OCI-LY3 (cell line): Measurements from ENCODE around the gene BLM.
"Not testable (repeated sequence)": the region's sequence is repeated elsewhere in the genome, so short reads cannot be mapped to it uniquely, and the experiment has no call there.

Experiments used
- H2AFZ ChIP-seq: fragments of 200-600, 300-600 bp; shearing (Covaris generic); 2 replicates; pipeline ENCODE4 v1.6.0; 2014; ENCODE audit warnings: antibody characterized with exemption, low read depth, low read length
- H3K27ac ChIP-seq: fragments of 200-600, 300-600 bp; sonication (generic); 2 replicates; pipeline ENCODE4 v1.5.1; 2014; ENCODE audit warnings: mild to moderate bottlenecking, low read length, moderate library complexity, mixed read lengths
- H3K27me3 ChIP-seq: fragments of 200-600, 300-600 bp; sonication (generic); 2 replicates; pipeline ENCODE4 v1.6.1; 2014; ENCODE audit warnings: low read depth, low read length, mixed read lengths
- H3K36me3 ChIP-seq: fragments of 200-600, 300-600 bp; sonication (generic); replicated peaks from 2 replicates; pipeline ENCODE3; 2014; ENCODE audit warnings: low read depth, low read length, mixed read lengths
- H3K4me1 ChIP-seq: fragments of 300-600, 200-600 bp; sonication (generic); 2 replicates; pipeline ENCODE4 v1.6.1; 2014; ENCODE audit warnings: low read length, mixed read lengths
- H3K4me2 ChIP-seq: fragments of 200-600, 300-600 bp; sonication (generic); 2 replicates; pipeline ENCODE4 v1.6.1; 2014; ENCODE audit warnings: low read length, mixed read lengths
- H3K4me3 ChIP-seq: fragments of 300-600, 200-600 bp; sonication (generic); 2 replicates; pipeline ENCODE4 v1.5.1; 2014; ENCODE audit warnings: antibody characterized with exemption, mild to moderate bottlenecking, low read length, moderate library complexity
- H3K79me2 ChIP-seq: fragments of 300-600, 200-600 bp; shearing (Covaris generic); 2 replicates; pipeline ENCODE4 v1.6.1; 2014; ENCODE audit warnings: mild to moderate bottlenecking, low read length, mixed read lengths
- H3K9ac ChIP-seq: fragments of 300-600, 200-600 bp; shearing (Covaris generic); 2 replicates; pipeline ENCODE4 v1.6.0; 2014; ENCODE audit warnings: mild to moderate bottlenecking, low read length, moderate library complexity
- H3K9me3 ChIP-seq: fragments of 200-600, 300-600 bp; shearing (Covaris generic); 2 replicates; pipeline ENCODE4 v1.6.1; 2014; ENCODE audit warnings: low read length, mixed read lengths; ENCODE audit not compliant: insufficient read depth
- H4K20me1 ChIP-seq: fragments of 200-600, 300-600 bp; sonication (generic); 2 replicates; pipeline ENCODE4 v1.6.1; 2016; ENCODE audit warnings: low read length, mixed read lengths; ENCODE audit not compliant: insufficient read depth
- CTCF ChIP-seq: fragments of 200-600, 300-600 bp; sonication (generic); IDR thresholded peaks from 2 replicates; pipeline ENCODE4 v1.5.1; 2014; ENCODE audit warnings: antibody characterized with exemption, low read length, low read depth
- EZH2phosphoT487 ChIP-seq: fragments of 200-600 bp; shearing (Covaris generic); IDR thresholded peaks from 2 replicates; pipeline ENCODE4 v1.6.1; 2018; ENCODE audit warnings: antibody characterized with exemption, mixed run types, low read depth

Gene BLM

GRCh38 chr15:90840157-90840855 lies 123.2 kb downstream of the BLM start:
- Histone ChIP-seq H3K36me3 (no peaks in the 10 kb centered on the region), H3K9me3 (no peaks in the 10 kb centered on the region), H3K4me3 (no peak overlapping the region; the same call in 1 of the 2 replicates), H3K4me2 (0 out of 2 replicates have a peak overlapping the region, but pooled peaks have one; percentile 56), H3K27me3 (peaks cover 32% of the 10 kb centered on the region), H2AFZ (no peak overlapping the region), H3K27ac (no peak overlapping the region), H3K9ac (no peak overlapping the region), H4K20me1 (no peaks in the 10 kb centered on the region), H3K79me2 (no peaks in the 10 kb centered on the region), H3K4me1 (peaks cover 23% of the 10 kb centered on the region)
- no peak for TF ChIP-seq CTCF

DNA sequence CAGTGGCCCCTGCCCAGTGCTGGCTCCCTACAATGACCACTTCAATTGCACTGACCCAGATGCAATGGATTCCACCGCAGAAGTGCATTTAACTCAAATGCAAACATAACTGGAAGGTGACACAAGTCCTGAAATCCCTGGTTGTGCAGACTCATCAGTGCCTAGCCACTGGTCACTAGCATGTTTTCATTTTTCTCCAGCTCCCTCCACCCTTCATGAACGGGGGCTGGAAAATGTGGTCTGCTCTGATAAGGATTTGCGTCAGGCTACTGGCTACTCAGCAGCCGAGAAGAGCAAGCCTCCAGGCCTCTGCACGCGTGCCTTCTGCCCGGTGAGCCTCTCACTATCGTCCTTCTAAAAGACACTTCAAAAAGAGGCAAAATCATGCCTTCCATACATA lies 123.8 kb downstream of the BLM start:
- H3K4me3 ChIP-seq: no peak overlapping the region
- H2AFZ ChIP-seq: no peak overlapping the region
- H3K9ac ChIP-seq: no peak overlapping the region
- peaks cover 32% of the 10 kb centered on the region for H3K27me3 ChIP-seq
- H3K4me2 ChIP-seq: no peak overlapping the region
- no peaks in the 10 kb centered on the region for H3K36me3 ChIP-seq
- H3K79me2 ChIP-seq: no peaks in the 10 kb centered on the region
- no peak overlapping the region for H3K27ac ChIP-seq
- peaks cover 27% of the 10 kb centered on the region for H3K4me1 ChIP-seq
- H3K9me3 ChIP-seq: no peaks in the 10 kb centered on the region
- TF ChIP-seq EZH2phosphoT487 (no peak), CTCF (no peak)
- H4K20me1 ChIP-seq: no peaks in the 10 kb centered on the region

GRCh38 chr15:90844696-90845095 lies 127.5 kb downstream of the BLM start:
- H3K27me3 ChIP-seq: peaks cover 17% of the 10 kb centered on the region
- H3K27ac ChIP-seq: no peak overlapping the region
- no peaks in the 10 kb centered on the region for H3K79me2 ChIP-seq
- no peak overlapping the region for H2AFZ ChIP-seq
- no peak overlapping the region for H3K4me3 ChIP-seq
- H3K9me3 ChIP-seq: no peaks in the 10 kb centered on the region
- H3K4me1 ChIP-seq: peaks cover 15% of the 10 kb centered on the region
- H3K4me2 ChIP-seq: peak overlapping the region; percentile 37
- TF ChIP-seq EZH2phosphoT487 (no peak), CTCF (no peak)
- no peaks in the 10 kb centered on the region for H3K36me3 ChIP-seq
- H3K9ac ChIP-seq: no peak overlapping the region
- H4K20me1 ChIP-seq: no peaks in the 10 kb centered on the region

GRCh38 chr15:90845201-90845949 lies 128.2 kb downstream of the BLM start:
- Histone ChIP-seq H3K27me3 (peaks cover 17% of the 10 kb centered on the region), H2AFZ (peak overlapping the region; percentile 49), H3K9ac (no peak overlapping the region), H3K4me2 (peak overlapping the region; percentile 37), H3K27ac (no peak overlapping the region), H3K36me3 (no peaks in the 10 kb centered on the region), H3K4me3 (no peak overlapping the region), H3K4me1 (peaks cover 12% of the 10 kb centered on the region), H3K9me3 (no peaks in the 10 kb centered on the region), H3K79me2 (no peaks in the 10 kb centered on the region), H4K20me1 (no peaks in the 10 kb centered on the region)
- TF ChIP-seq CTCF (no peak), EZH2phosphoT487 (no peak)

DNA sequence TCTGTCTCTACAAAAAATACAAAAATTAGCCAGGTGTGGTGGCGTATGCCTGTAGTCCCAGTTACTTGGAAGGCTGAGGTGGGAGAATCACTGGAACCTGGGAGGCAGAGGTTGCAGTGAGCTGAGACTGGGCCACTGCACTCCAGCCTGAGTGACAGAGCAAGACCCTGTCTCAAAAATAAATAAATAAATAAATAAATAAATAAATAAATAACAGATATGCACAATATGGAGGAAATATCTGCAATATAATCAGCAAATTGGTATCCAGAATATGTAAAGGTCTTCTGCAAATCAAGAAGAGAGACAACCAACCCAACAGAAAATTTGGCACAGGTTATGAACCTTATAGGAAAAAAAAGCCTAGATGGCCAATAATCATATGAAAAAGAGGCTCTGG lies 132.3 kb downstream of the BLM start:
- not testable (repeated sequence) for H3K9me3 ChIP-seq, H4K20me1 ChIP-seq, H3K4me2 ChIP-seq, H3K4me3 ChIP-seq, H3K79me2 ChIP-seq, H3K9ac ChIP-seq, H3K27ac ChIP-seq, H3K36me3 ChIP-seq, H2AFZ ChIP-seq
- H3K27me3 ChIP-seq: peaks cover 27% of the 10 kb centered on the region
- peaks cover 27% of the 10 kb centered on the region for H3K4me1 ChIP-seq
